Caki2 (cell line): Measurements from ENCODE around the gene ANGPTL7. TPM values are rescaled to one million over a fixed set of nuclear protein-coding genes. Genes with fewer than 3 reads are reported as not detected.

ENCODE experiments used
- DNase-seq: peaks from one replicate; pipeline ENCODE4 v3.0.0-alpha.2; 2015; ENCODE audit warnings: low read depth
- in situ Hi-C: cut with HindIII; loops from 2 replicates; pipeline ENCODE4 v1.10.0; 2016; ENCODE audit warnings: low sequenced_read_pairs, low pct_unique_long_range_greater_than_20kb, mixed read lengths
- total RNA-seq: library from RNA; depleted of rRNA; stranded (reverse); fragments of >200 nt; shearing (Covaris generic); gene quantifications from 2 replicates; pipeline ENCODE4 v1.2.3, GENCODE V29; 2014; ENCODE audit warnings: low replicate concordance; rRNA removed

The ANGPTL7 gene, protein sequence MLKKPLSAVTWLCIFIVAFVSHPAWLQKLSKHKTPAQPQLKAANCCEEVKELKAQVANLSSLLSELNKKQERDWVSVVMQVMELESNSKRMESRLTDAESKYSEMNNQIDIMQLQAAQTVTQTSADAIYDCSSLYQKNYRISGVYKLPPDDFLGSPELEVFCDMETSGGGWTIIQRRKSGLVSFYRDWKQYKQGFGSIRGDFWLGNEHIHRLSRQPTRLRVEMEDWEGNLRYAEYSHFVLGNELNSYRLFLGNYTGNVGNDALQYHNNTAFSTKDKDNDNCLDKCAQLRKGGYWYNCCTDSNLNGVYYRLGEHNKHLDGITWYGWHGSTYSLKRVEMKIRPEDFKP
- not detected in 2 replicates for total RNA-seq

DNA sequence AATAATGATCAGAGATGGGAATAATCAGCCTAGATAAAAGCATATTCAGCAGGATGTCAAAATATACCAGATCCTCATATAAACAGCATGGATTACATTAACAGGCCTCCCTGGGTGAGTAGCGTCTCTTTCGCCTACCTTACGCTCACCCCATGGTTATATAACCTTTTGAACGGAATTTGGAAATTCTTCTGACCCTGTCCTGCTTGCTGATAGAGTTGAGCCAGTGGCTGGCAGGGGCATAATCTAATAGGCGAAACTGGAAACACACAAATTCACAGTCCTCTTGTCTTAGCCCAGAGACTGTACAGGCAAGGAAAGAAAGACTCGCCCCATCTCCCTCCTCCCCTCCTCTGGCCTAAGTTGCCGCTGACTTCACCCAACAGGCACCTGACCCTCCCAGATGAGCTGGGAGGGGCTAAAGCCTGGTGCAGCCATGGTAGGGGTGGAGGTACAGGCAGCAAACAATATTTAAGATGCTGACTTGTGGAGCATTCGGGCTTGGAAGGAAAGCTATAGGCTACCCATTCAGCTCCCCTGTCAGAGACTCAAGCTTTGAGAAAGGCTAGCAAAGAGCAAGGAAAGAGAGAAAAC is at the start of gene ANGPTL7:
Gene ANGPTL7 (plus strand): TSS at position 498 of the 594 bp plus-strand sequence. CDS start 225 bp downstream, outside the sequence.
- DNase-seq: no peak
- in situ Hi-C loops: no loop called here

DNA sequence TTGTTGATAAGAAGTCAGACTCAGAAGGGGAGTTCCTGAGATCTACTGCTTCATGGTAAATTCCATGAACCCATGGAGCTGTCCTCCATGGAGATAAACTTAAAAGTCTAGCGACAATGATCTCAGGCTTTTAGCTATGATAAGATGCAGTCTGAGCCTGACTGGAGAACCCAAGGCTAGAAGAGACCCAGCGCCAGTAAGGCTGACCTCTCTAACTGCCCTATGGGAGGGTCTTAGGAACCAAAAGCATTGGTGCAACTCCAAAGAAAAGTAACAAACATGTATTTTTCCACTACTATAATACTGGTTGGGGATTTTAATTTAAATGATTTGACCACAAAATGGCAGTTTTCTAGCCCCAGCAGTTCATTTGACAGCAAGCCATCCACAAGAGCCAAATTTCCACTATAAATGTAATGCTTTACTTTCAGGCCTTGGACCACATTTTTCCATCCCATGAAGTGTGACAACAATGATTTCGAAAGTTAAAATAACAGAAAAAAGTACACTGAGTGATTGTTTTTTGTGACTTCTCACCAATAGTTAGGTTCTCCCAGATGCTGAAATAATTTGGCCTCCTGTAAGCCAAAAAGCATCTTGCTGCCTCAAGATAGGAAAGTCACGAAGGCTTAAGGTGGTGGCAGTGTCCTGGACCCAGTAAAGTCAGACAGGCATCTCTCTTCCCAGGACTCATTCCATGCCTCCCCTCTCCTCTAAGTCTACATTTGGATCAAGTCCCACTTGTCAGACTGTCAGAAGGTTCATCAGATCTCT is 46.4 kb upstream of the ANGPTL7 start:
- DNase-seq: no peak
- in situ Hi-C loops: no loop called here

- in situ Hi-C loops: no loop called here
- DNase-seq: no peak
Observed at GRCh38 chr1:11143401-11143800, 45.8 kb upstream of the ANGPTL7 start.

DNA sequence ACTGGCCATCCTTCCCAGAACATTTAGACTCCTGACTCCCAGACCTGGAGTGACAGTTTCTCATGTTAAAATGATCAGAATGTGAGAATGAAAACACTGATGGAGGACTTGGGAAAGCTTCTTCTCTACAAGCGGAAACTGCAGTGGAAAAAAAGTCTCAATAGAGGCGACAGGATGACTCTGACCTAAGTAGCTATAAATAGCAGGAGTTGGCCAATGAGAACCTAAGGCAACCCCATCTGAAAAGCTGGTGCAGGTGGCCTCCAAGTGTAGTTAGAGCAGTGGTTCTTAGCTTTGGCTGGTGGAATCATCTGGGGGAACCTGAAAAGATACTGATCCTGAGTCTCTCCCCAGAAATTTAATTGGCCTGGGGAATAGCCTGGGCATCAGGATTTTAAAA is 45.2 kb upstream of the ANGPTL7 start:
- in situ Hi-C loops: no loop called here
- no peak for DNase-seq

GRCh38 chr1:11144570-11145256 is 44.4 kb upstream of the ANGPTL7 start:
- in situ Hi-C loops: no loop called here

DNA sequence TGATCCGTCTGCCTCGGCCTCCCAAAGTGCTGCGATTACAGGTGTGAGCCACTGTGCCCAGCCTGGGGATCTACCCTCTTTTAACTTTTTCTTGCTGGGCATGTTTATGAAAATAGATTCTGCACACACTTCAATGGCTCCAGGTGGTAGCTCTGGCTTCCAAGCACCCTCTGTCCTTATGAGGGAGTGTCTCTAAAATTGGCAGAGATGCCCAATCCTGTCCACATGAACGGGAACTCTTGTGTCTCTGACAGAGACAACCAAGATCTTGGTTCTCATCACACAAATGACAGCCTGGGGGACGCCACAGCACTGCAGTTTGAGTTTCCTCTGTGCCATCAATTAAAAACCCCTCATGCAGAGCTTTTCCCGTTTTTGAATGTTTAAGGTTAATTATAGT is 43.4 kb upstream of the ANGPTL7 start:
- no peak for DNase-seq
- in situ Hi-C loops: no loop called here

More at GRCh38 chr1:11144570-11145256, 44.4 kb upstream of the ANGPTL7 start:
- no peak for DNase-seq

- in situ Hi-C loops: no loop called here
- DNase-seq: no peak
Observed at GRCh38 chr1:11147197-11147770, 41.9 kb upstream of the ANGPTL7 start.

GRCh38 chr1:11150326-11150725 is 38.8 kb upstream of the ANGPTL7 start:
- DNase-seq: no peak
- in situ Hi-C loops: no loop called here

- in situ Hi-C loops: no loop called here
- DNase-seq: no peak
Observed at GRCh38 chr1:11151114-11151513, 38.0 kb upstream of the ANGPTL7 start.

GRCh38 chr1:11151826-11152612 is 37.1 kb upstream of the ANGPTL7 start:
- no peak for DNase-seq
- in situ Hi-C loops: no loop called here

DNA sequence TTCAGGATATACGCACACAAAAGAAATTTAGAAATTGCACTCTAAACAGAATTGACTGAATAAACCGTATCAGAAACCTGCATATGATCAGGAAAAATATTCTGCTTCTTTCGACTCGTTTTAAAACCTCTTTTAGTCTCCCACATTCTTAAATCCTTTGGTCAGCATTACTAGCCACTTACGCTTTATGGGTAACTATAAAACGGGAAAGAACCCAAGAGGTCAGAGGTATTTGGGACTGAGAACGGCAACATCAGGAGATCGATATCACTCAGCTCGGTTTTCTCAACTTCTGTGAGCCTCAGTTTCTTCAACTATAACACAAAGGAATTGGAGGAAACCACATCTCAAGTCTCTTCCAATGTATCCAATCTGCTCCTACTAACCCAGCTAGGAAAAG is 36.4 kb upstream of the ANGPTL7 start:
- in situ Hi-C loops: no loop called here
- DNase-seq: no peak

- no peak for DNase-seq
- in situ Hi-C loops: no loop called here
Observed at GRCh38 chr1:11153184-11153583, 36.0 kb upstream of the ANGPTL7 start.

DNA sequence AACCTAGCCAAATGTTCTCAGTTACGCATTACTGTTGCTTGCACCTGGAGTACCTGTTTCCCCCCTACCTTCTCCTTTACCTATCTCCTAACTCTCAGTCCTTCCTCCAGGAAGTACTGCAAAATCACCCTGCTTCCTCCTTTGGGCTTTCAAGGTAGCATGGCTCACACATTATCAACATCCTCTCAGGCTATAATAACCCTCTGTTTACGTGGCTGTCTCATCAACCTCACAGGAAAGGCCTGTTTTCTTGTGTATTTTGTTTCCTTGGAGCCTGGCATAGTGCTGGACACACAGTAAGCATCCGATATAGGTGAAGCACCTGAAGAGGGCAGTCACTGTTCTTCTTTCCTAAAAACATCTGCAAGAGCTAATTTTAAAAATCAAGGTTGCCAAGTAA is 32.7 kb upstream of the ANGPTL7 start:
- DNase-seq: no peak
- in situ Hi-C loops: no loop called here

- no peak for DNase-seq
- in situ Hi-C loops: no loop called here
Observed at GRCh38 chr1:11156963-11157362, 32.2 kb upstream of the ANGPTL7 start.

DNA sequence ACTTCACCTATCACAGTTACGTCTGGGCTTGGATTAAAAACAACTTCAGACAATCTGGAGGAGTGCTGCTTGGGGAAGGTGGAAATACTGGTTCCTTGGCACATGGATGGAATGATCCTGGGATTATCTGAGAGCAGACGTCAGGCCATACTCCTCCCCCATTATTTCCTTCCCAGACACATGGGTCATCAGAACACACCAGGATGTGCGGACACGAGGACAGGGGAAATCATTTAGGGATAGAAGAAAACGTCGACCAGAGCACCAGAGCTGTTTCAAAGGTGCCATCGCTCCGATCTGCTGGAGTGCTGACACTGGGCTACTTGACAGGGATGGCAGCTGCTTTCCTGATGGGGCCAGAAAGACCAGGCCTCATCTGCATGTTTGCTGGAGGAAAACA is 31.8 kb upstream of the ANGPTL7 start:
- in situ Hi-C loops: no loop called here

DNA sequence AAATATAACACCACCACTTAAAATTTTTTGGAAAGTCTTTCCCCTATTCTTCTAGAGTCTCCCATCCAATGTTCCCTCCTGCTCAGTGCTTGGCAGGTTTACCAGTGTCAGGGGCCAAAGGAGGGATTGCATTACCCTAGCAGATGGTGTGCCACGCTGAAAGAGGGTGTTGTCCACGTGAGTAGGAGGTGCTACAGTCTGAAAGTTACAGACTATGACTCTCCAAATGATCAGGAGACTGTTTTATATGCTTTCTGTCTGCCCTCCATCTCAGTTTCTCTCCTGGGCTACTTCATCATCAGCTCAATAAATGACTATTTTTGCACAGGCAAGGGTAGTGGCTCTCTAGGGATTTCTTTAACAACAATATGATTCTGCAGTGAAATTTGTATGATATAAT is 31.3 kb upstream of the ANGPTL7 start:
- no peak for DNase-seq
- in situ Hi-C loops: no loop called here

More for the DNA sequence above, 31.8 kb upstream of the ANGPTL7 start:
- DNase-seq: no peak

DNA sequence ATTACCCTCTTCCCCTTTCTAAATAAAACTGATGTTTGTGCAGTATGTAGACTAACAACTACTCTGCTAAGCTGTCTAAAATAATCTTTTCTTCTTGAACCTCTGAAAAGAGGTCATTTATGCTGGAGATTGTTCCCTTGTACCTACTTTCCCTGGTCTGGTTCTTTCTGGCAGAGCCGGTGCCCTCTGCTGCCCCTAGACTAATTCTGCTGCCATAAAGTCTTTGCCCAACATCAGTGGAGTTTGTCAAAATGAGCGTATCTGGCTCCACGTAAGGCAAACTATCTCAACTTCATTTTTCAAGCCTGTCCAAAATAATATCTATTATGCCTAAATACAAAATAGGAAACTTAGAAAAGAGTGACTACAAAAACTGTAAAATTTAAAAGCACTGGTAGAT is 30.9 kb upstream of the ANGPTL7 start:
- in situ Hi-C loops: no loop called here

More for the DNA sequence above, 30.9 kb upstream of the ANGPTL7 start:
- DNase-seq: no peak
